ENCODE data around the gene AEN. TPM values are rescaled to one million over a fixed set of nuclear protein-coding genes. Genes with fewer than 3 reads are reported as not detected.

The AEN gene
- total RNA-seq, 1 donor from 2014 or later: 90.6 TPM

DNA sequence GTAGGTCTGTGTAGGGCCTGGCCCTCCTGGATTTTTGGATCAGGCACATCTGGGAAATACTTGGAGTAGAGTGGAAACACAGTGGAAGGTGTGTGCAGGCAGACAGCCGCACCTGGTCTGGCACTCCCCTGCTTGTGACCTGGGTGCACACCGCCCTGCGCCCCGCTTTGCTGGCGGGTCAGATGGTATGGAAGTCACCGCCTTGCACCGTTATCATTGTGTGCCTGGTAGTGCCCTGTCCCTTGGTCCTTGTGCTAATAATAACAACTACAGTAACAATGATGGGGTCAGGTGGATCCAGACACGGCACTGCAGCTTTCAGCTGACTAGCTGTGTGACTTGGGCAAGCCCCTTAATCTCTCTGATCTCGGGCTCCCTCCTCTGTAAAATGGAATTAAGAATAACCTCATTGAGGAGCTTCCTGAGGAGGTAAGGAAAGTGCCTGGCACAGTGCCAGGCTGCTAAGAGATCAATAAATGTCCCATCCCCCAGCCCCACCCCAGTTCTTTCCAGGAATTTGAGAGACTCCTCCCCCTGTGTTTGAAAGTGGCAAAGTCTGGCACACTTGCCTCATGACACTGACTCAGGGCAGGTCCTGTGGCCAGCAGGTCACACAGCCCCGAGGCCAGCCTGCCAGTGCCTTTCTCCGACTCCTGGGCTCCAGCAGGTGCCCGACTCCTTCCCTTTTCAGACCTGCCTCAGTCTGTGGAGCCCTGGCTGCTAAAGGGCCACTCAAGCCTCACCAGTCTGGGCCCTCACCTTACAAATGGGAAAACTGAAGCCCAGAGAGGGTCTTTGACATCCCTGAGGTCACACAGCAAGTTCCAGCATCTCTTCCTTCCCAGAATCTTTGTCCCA, 27.4 kb downstream of the AEN start:
- Histone ChIP-seq H3K4me3 (ENCODE audit: insufficient read depth, low read depth, low read length) (peak overlapping the region; percentile 45), H3K4me1 (ENCODE audit: insufficient read depth, low read length) (peaks cover 22% of the 10 kb centered on the region), H2AFZ (ENCODE audit: low read depth, low read length) (peak overlapping the region; percentile 35), H3K27me3 (ENCODE audit: insufficient read depth, low read length) (no peaks in the 10 kb centered on the region), H3K4me2 (ENCODE audit: low read length) (peak overlapping the region; percentile 72), H3K9ac (ENCODE audit: low read length) (peak overlapping the region; percentile 80), H3K36me3 (ENCODE audit: insufficient read depth, low read length) (no peaks in the 10 kb centered on the region), H3K9me3 (ENCODE audit: insufficient read depth, low read depth, low read length) (no peaks in the 10 kb centered on the region), H4K20me1 (ENCODE audit: insufficient read depth, low read length) (peaks cover 7% of the 10 kb centered on the region), H3K79me2 (ENCODE audit: insufficient read depth, low read length) (no peaks in the 10 kb centered on the region), H3K27ac (ENCODE audit: low read depth, low read length) (peak overlapping the region; percentile 96)
- H3K36me3 Mint-ChIP-seq (ENCODE audit: low read depth, unreplicated experiment): peaks cover 7% of the 10 kb centered on the region
- DNase-seq (ENCODE audit: low read depth) (peak; percentile 14), FAIRE-seq (no peak)
- peak overlapping the region; percentile 75 for H3K27ac Mint-ChIP-seq (ENCODE audit: unreplicated experiment)
- peaks cover 5% of the 10 kb centered on the region for H3K9me3 Mint-ChIP-seq (ENCODE audit: unreplicated experiment)
- peaks cover 22% of the 10 kb centered on the region for H3K4me1 Mint-ChIP-seq (ENCODE audit: low read depth, unreplicated experiment)
- H3K27me3 Mint-ChIP-seq (ENCODE audit: low read depth, unreplicated experiment): no peaks in the 10 kb centered on the region
- TF ChIP-seq, protein P1, sequence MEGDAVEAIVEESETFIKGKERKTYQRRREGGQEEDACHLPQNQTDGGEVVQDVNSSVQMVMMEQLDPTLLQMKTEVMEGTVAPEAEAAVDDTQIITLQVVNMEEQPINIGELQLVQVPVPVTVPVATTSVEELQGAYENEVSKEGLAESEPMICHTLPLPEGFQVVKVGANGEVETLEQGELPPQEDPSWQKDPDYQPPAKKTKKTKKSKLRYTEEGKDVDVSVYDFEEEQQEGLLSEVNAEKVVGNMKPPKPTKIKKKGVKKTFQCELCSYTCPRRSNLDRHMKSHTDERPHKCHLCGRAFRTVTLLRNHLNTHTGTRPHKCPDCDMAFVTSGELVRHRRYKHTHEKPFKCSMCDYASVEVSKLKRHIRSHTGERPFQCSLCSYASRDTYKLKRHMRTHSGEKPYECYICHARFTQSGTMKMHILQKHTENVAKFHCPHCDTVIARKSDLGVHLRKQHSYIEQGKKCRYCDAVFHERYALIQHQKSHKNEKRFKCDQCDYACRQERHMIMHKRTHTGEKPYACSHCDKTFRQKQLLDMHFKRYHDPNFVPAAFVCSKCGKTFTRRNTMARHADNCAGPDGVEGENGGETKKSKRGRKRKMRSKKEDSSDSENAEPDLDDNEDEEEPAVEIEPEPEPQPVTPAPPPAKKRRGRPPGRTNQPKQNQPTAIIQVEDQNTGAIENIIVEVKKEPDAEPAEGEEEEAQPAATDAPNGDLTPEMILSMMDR (IDR thresholded peaks at IDR 0.05; ENCODE audit: insufficient read depth, low read depth, low read length): no peak
- TF ChIP-seq EZH2 (IDR thresholded peaks at IDR 0.05; ENCODE audit: insufficient read depth, low read length): no peak
- no peak overlapping the region for H3K4me3 Mint-ChIP-seq (ENCODE audit: unreplicated experiment)

DNA sequence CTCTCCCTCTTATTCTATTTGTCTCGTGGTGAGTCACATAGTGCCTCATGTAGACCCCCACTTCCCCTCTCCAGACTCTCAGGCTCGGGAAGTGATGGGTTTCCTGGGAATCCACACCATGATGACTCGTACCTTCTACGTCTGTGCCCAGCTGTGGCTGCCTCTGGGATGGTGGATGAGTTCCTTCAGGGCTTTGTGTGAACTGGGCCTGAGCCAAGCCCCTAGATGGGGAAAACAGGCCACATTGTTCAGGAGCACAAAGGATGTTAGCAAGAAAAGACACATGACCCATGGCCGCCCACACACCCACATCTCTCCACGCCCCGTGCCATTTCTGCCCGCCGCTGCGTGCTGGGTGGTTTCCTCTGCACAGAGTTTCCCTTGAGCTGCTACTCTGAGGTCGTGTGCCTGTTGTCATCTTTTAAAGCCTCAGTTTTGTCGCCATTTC, 28.2 kb downstream of the AEN start:
- Mint-ChIP-seq H3K36me3 (ENCODE audit: low read depth, unreplicated experiment) (peaks cover 7% of the 10 kb centered on the region), H3K27ac (ENCODE audit: unreplicated experiment) (peak overlapping the region; percentile 75), H3K9me3 (ENCODE audit: unreplicated experiment) (peaks cover 5% of the 10 kb centered on the region), H3K27me3 (ENCODE audit: low read depth, unreplicated experiment) (peaks cover under 1% of the 10 kb centered on the region), H3K4me1 (ENCODE audit: low read depth, unreplicated experiment) (peaks cover 22% of the 10 kb centered on the region), H3K4me3 (ENCODE audit: unreplicated experiment) (peak overlapping the region; percentile 5)
- H3K27ac ChIP-seq (ENCODE audit: low read depth, low read length): peak overlapping the region; percentile 96
- no peaks in the 10 kb centered on the region for H3K79me2 ChIP-seq (ENCODE audit: insufficient read depth, low read length)
- peak; percentile 13 for FAIRE-seq
- H3K9me3 ChIP-seq (ENCODE audit: insufficient read depth, low read depth, low read length): no peaks in the 10 kb centered on the region
- peak overlapping the region; percentile 35 for H2AFZ ChIP-seq (ENCODE audit: low read depth, low read length)
- DNase-seq (ENCODE audit: low read depth): peak; percentile 95
- TF ChIP-seq, protein P1 (IDR thresholded peaks at IDR 0.05; ENCODE audit: insufficient read depth, low read depth, low read length): no peak
- TF ChIP-seq EZH2 (IDR thresholded peaks at IDR 0.05; ENCODE audit: insufficient read depth, low read length): no peak
- peak overlapping the region; percentile 72 for H3K4me2 ChIP-seq (ENCODE audit: low read length)
- peak overlapping the region; percentile 80 for H3K9ac ChIP-seq (ENCODE audit: low read length)
- peaks cover 7% of the 10 kb centered on the region for H4K20me1 ChIP-seq (ENCODE audit: insufficient read depth, low read length)
- no peaks in the 10 kb centered on the region for H3K27me3 ChIP-seq (ENCODE audit: insufficient read depth, low read length)
- H3K4me1 ChIP-seq (ENCODE audit: insufficient read depth, low read length): peaks cover 22% of the 10 kb centered on the region
- H3K4me3 ChIP-seq (ENCODE audit: insufficient read depth, low read depth, low read length): peak overlapping the region; percentile 45
- H3K36me3 ChIP-seq (ENCODE audit: insufficient read depth, low read length): no peaks in the 10 kb centered on the region

Data from astrocyte (in vitro differentiated cells and primary cell).